GM12864 (cell line): ENCODE results near the gene AKAP17A.

Experiments
- DNase-seq: peaks from one replicate; pipeline ENCODE4 v3.0.0-alpha.2; 2011; ENCODE audit warnings: low read depth
- H3K4me3 ChIP-seq: 2 replicates; pipeline ENCODE4 v1.5.1; 2011; ENCODE audit warnings: mild to moderate bottlenecking, low read depth, low read length, control low read depth
- TF ChIP-seq, protein P1 (sequence below): IDR thresholded peaks from 2 replicates; pipeline ENCODE4 v1.5.1; 2011; ENCODE audit warnings: low read depth, mild to moderate bottlenecking, moderate library complexity, low read length, control low read depth, inconsistent platforms; ENCODE audit errors: missing control alignments

Gene AKAP17A

DNA sequence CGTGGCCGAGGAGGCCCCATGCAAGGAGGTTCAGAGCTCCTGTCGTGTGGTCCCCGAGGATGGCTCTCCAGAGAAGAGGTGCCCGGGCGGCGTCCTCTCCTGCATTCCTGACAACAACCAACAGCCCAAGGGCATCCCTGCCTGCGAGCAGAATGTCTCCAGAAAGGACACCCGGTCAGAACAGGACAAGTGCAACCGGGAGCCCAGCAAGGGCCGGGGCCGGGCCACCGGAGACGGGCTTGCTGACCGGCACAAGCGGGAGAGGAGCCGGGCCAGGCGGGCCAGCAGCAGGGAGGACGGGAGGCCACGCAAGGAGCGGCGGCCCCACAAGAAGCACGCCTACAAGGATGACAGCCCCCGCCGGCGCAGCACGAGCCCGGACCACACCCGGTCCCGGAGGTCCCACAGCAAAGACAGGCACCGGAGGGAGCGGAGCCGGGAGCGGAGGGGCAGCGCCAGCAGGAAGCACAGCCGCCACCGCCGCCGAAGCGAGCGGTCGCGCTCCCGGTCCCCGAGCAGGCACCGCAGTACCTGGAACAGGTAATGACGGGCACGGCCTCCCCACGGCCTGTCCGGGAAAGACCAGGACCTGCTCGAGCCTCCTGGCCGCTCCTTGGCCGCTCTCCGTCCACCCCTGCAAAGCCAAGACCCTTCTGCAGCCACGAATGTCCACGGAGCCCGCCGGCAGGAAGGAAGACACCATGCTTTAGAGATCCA is 9.8 kb downstream of the AKAP17A start:
- no peak overlapping the region for H3K4me3 ChIP-seq
- DNase-seq = no peak
- TF ChIP-seq, protein P1, sequence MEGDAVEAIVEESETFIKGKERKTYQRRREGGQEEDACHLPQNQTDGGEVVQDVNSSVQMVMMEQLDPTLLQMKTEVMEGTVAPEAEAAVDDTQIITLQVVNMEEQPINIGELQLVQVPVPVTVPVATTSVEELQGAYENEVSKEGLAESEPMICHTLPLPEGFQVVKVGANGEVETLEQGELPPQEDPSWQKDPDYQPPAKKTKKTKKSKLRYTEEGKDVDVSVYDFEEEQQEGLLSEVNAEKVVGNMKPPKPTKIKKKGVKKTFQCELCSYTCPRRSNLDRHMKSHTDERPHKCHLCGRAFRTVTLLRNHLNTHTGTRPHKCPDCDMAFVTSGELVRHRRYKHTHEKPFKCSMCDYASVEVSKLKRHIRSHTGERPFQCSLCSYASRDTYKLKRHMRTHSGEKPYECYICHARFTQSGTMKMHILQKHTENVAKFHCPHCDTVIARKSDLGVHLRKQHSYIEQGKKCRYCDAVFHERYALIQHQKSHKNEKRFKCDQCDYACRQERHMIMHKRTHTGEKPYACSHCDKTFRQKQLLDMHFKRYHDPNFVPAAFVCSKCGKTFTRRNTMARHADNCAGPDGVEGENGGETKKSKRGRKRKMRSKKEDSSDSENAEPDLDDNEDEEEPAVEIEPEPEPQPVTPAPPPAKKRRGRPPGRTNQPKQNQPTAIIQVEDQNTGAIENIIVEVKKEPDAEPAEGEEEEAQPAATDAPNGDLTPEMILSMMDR = no peak

DNA sequence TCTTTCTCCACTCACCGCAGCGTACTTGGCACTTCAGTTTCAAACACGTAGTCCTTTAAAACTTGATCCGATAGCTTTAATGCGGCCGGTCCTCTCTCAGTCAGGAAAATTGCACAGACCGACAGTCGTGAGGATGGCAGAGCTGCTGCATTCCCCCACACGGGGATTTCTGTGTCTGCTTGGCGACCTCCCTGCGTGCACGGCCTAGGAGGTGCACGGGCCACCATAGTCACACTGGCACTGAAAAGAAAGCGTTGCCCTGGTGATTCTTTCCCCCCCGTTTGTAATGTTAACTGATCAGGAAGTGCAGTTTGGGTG is 10.3 kb downstream of the AKAP17A start:
- H3K4me3 ChIP-seq = no peak overlapping the region
- no peak for DNase-seq
- TF ChIP-seq, protein P1 = no peak

DNA sequence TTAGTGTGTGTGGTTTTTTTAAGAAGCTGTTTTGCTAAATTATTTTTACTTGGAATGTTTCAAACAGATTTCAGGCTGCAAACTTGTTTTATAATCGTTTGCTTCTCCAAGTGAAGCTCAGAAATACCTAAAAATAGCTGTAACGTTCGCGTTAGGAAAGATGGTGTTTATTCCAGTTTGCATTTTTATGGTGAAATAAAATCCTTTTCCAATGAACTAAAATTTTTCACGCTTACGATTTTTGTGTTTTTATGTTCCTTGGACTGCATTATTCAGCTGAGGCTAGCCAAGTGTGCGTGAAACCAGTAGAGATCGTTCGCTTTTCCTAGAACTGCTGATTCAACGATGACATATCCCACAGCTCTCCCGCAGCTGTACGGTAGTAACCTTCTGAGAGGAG is 10.9 kb downstream of the AKAP17A start:
- TF ChIP-seq, protein P1 = no peak
- H3K4me3 ChIP-seq = no peak overlapping the region
- DNase-seq = no peak

DNA sequence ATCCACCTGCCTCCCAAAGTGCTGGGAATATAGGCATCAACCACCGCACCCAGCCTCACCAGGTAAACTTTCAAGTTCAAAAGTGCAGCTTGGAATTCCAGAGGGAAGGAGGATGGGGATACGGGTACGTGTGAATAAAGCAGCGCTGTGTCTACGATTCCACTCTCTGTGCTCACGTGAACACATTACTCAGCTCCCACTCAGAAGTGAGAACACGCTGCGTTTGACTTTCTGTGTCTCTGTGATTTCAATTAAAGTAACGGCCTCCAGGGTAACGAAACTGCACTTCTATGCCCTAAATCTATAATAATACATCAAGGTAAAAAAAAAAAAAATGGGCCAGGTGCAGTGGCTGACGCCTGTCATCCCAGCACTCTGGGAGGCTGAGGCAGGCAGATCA is 15.1 kb downstream of the AKAP17A start:
- DNase-seq = no peak
- H3K4me3 ChIP-seq = no peak overlapping the region
- TF ChIP-seq, protein P1 = no peak

DNA sequence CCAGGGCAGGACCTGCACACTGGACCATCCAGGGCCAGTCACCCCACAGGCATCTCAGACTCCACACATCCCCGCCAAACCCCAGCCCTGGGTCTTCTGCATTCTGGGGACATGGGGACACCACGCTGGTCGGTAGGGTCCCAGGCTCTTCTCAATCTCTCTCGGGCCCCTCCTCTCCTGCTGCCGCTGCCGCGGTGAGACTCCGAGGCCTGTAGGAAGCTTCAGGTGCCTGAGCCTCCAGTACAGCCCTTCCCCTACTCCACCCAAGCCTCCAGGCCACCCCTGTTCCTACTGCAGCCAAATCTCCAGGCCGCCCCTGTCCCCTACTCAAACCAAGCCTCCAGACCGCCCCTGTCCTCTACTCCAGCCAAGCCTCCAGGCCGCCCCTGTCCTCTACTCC is 17.9 kb downstream of the AKAP17A start:
- H3K4me3 ChIP-seq = no peak overlapping the region
- DNase-seq = no peak
- TF ChIP-seq, protein P1 = no peak

DNA sequence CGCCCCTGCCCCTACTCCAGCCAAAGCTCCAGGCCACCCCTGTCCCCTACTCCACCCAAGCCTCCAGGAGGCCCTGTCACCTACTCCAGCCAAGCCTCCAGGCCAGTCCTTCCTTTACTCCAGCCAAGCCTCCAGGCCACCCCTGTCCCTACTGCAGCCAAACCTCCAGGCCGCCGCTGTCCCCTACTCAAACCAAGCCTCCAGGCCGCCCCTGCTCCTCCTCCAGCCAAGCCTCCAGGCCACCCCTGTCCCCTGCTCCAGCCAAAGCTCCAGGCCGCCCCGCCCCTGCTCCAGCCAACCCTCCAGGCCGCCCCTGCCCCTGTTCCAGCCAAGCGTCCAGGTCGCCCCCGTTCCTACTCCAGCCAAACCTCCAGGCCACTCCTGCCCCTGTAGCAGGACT is 18.4 kb downstream of the AKAP17A start:
- H3K4me3 ChIP-seq = no peak overlapping the region
- TF ChIP-seq, protein P1 = no peak
- DNase-seq = no peak

DNA sequence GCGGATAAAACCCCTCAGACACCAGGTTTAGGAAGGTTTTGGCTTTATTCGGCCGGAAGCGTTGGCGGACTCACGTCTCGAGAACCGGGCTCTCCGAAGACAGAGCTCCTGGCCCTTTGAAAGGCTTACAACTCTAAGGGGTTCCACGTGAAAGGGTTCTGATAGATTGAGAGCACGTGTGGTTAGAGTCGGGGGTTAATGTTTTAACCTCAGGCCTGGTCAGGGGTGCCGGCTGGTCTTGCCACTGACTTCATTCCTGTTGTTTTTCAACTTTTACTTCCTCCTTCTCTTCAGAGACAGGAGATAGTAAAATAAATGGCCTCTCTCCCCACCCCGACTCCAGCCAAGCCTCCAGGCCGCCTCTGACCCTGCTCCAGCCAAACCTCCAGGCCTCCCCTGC is 18.8 kb downstream of the AKAP17A start:
- no peak overlapping the region for H3K4me3 ChIP-seq
- TF ChIP-seq, protein P1 = no peak
- DNase-seq = no peak
